NOMO-1 (cell line): Measurements from ENCODE around the gene GALE.
"Not testable (repeated sequence)": the region's sequence is repeated elsewhere in the genome, so short reads cannot be mapped to it uniquely, and the experiment has no call there.

Source experiments
- DNase-seq, 2 experiments: peaks; one replicate each; lab custom pipeline; 2025; ENCODE audit not compliant: unreplicated experiment in 2 of 2; lab: John Stamatoyannopoulos, UW

Gene GALE

GRCh38 chr1:23810818-23811540, 10.4 kb upstream of the GALE start:
- peak; percentile 88 to 93 for DNase-seq

DNA sequence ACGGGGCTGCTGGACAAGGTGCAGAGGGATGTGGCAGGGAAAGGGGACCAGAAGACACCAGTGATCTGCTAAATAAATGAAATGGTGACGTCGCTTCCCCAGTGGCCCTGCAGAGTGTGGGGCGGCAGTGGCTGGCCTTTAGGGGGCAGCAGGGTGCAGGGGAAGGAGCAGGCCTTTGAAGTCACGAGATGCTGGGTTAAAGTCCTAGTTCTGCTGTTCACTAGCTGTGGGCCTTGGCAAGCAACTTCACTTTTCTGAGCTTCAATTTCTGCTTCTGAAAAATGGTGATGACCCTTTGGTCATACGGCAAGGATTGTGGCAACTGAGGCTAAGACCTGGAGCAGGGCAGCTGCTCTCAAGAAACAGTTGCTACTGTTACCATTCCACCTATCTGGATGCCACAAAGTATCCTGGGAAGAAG, 9.2 kb upstream of the GALE start:
- DNase-seq = peak; percentile 95 to 96

DNA sequence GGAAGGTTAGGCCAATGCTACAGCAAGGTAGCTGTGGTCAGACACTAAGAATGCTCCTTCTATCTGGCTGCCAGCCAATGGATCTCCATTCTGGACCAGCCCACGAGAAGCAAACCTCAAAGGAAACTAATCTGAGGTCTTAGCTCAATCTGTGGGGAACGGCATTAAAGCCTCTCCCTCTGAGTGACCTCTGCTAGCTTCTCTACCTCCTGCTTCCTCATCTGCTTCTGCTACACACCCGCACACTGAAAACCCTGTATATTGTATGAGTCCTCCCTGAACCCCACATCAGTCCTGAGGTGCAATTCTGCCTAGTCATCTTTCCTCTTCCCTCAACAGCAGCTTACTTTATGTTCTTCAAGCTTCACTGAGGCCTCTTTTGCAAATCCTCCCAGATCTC, 6.9 kb upstream of the GALE start:
- DNase-seq = peak; percentile 79 to 88

DNA sequence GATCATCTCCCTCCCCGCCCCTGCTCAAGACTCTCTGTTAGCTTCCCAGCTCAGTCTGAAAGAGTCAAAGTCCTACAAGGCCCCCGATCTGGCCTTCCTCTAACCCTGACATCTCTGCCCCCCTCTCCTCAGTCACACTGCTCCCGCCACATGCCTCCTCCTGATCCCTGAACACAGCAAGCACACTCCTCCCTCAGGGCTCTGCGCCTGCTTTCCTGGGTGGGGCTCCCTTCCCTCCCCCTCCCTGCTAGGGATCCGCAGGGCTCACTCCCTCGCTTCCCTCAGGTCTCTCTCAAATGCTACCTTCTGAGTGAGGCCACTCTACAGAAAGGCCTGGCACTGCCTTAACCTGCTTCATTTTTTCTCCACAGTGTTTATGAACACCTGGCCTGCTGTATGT, 5.7 kb upstream of the GALE start:
- DNase-seq = no peak

DNA sequence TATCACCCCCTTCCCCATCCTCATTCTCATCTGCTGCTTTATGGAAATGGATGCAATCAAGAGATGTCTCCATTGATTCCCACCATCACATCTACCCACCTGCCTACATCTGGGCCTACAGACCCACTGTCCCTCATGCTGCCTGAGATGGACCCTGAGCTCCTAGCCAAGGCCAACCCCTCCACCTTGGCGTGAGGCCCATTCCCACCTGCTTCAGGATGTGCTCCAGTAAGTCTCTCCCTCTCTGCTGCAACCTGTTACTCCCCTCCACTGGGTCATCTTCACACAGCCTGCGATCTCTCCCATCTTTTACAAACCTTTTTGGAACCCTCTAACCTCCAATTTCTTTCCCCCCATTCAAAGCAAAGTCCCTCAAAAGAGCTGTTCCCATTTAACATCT, 4.5 kb upstream of the GALE start:
- DNase-seq = no peak

GRCh38 chr1:23804183-23804835, 3.8 kb upstream of the GALE start:
- peak; percentile 57 to 80 for DNase-seq

- DNase-seq = no peak
These were observed 3.1 kb upstream of the GALE start for GRCh38 chr1:23803674-23804073.

DNA sequence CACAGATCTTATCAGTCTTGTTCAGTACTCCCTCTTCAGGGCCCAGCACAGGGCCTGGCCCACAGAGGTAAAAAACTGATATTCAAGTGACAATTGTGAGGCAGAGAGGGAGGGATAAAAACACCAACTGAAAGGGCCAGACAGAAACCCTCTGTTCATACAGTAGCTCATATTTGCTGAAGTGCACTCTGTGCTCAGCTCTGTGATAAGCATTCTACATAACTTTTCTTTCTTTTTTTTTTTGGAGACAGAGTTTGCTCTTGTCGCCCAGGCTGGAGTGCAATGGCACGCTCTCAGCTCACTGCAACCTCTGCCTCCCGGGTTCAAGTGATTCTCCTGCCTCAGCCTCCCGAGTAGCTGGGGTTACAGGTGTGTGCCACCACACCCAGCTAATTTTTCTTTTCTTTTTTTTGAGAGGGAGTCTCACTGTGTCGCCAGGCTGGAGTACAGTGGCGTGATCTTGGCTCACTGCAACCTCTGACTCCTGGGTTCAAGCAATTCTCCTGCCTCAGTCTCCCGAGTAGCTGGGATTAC, 2.3 kb upstream of the GALE start:
- DNase-seq = not testable (repeated sequence)

- DNase-seq = no peak
These were observed 1.3 kb upstream of the GALE start for GRCh38 chr1:23801876-23802275.

- DNase-seq = no peak
These were observed 789 bp upstream of the GALE start for GRCh38 chr1:23801338-23801748.

DNA sequence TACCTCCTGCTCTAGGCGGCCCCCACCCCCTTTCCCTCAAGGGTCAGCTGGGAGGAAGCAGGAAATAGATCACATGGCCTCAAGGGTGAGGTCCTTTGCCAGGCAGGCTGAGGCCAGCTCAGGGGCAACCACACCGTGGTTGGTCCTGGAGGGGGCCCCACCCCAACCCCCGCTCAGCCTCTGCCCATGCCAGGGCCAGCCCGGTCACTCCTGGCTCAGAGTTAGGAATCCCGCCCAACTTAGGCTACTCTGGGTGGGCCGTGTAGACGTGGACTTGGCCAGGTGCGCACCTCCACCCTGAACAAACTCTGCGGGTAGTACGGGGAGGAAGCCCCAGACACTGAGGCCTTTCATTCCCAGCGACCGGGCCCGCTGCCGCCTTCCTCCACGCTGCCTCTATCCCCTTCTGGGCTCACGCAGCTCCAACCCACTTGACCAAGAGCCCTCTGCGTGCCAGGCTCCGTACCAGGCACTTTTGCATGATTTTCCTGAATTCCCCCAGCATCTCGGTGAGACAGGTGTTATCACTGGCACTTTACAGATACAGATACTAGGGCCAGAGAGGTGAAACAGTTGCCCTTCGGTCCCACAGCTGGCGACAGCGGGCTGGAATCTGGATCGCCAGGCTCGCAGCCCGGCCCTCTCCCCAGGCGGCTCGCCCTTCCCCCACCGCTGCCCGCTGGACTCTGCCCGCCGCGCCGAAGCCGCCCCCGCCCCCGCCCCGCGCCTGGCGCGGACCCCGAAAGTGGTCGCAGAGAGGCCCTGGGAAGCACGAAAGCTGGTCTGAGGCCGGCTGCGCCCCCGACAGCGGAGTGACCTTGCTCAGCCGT, 769 bp downstream of the GALE start:
- peak; percentile 75 to 82 for DNase-seq

DNA sequence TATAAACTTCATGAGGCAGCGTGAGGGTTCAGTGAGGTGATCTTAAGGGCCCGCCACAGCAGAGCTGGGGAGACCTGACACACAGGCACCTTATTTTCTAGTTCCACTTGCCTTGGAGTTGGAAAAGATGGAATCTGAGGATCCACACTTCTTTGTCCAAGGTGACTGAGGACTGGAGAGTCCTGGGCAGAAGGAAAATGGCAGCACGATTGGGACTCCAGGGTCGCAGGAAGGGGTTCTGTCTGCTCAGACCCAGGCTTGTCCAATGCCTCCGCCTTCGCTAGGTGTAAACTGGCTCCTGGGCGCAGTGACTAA, 1.3 kb downstream of the GALE start:
- DNase-seq = no peak

DNA sequence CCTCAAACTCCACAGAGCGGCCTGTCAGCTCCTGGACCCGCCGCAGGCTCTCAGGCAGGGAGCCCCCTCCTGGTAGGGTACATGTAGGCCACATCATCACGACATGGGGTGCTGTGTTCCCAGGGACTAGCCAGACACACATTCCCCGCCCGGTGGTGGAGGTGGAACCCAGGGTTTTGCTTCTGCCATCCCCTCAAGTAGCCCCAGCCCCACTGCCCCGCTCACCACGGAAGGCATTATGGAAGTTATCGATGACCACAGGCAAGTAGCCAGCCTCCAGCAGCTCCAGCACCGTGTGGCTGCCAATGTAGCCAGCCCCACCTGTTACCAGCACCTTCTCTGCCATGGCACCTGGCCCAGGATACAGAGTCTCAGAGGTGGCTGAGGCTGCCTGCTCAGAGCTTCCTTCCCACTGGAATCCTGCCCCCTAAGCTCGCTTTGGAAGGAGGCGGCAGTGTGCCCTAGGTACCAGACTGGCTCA, 1.9 kb downstream of the GALE start:
- no peak for DNase-seq

- no peak for DNase-seq
These were observed 2.8 kb downstream of the GALE start for GRCh38 chr1:23797478-23798448.

GRCh38 chr1:23796466-23797271, 3.9 kb downstream of the GALE start:
- no peak for DNase-seq

DNA sequence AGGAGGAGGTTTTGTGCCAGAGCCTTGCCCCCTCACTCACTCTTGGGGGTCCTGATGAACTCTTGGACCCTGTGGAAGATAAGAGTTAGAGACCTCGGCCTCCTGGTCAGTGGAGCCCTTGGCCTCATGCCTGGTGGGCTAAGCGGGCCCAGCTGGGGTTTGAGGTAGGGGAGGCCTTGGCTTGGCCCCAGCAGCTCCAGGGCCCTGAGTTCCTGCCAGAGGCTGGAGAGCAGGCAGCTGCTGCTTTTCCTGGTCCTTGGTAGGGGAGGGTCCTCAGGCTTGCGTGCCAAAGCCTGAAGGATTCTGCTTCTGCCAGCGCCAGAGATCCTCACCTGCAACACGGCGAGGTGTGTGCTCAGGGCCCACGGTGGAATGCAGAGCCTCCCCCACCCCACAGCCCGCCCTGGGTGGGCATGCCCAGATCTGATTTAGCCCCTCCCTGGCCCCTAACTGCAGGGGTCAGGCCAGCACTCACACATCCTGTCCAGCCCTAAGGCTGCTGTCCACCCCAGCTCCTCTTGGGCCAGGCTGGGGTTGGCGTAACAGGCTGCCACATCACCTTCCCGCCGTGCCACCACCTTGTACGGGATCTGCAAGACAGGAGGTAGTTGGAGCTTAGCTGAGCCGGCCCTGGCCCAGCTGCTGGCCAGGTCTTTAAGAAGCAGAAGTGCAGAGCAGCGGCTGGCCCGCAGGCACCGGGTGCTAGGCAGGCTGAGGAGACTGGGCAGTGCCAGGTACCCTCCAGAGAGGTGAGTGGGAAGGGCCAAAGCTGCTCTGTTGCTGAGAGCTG, 4.7 kb downstream of the GALE start:
- no peak for DNase-seq

- not testable (repeated sequence) for DNase-seq
These were observed 5.8 kb downstream of the GALE start for GRCh38 chr1:23794732-23795182.
